Skeletal muscle tissue (tissue), 4 donors: ENCODE measurements around the gene RIPOR1. TPM values are rescaled to one million over a fixed set of nuclear protein-coding genes. Genes with fewer than 3 reads are reported as not detected.

Experiments used
- H3K27ac ChIP-seq: one replicate; pipeline ENCODE4 v1.7.0; 2013; ENCODE audit warnings: mild to moderate bottlenecking, low read depth, low read length, inconsistent platforms
- H3K27me3 ChIP-seq, 3 donors: one replicate each; pipeline ENCODE4 v1.7.0; 2013; ENCODE audit warnings: low read length in 3 of 3; ENCODE audit not compliant: control insufficient read depth in 3 of 3, insufficient read depth in 3 of 3
- H3K36me3 ChIP-seq, 3 donors: one replicate each; pipeline ENCODE4 v1.7.0; 2013; ENCODE audit warnings: low read length in 3 of 3; ENCODE audit not compliant: control insufficient read depth in 3 of 3, insufficient read depth in 3 of 3
- H3K4me1 ChIP-seq, 3 donors: one replicate each; pipeline ENCODE4 v1.7.0; 2013; ENCODE audit warnings: low read length in 3 of 3, mild to moderate bottlenecking in 3 of 3; ENCODE audit not compliant: control insufficient read depth in 3 of 3, insufficient read depth in 3 of 3
- H3K4me3 ChIP-seq, 3 donors: one replicate each; pipeline ENCODE4 v1.7.0; 2013; ENCODE audit warnings: low read length in 3 of 3
- H3K9ac ChIP-seq, 3 donors: one replicate each; pipeline ENCODE4 v1.7.0; 2013; ENCODE audit warnings: low read length in 3 of 3, mild to moderate bottlenecking in 3 of 3, moderate library complexity in 2 of 3, low read depth in 1 of 3
- H3K9me3 ChIP-seq, 3 donors: one replicate each; pipeline ENCODE4 v1.7.0; 2013; ENCODE audit warnings: low read length in 3 of 3; ENCODE audit not compliant: control insufficient read depth in 3 of 3
- total RNA-seq: library from RNA; depleted of rRNA; stranded (reverse); fragments of >200 nt; gene quantifications from one replicate; pipeline ENCODE4 v1.2.3, GENCODE V29; 2014
- donor health status: Osteomylitis.

The RIPOR1 gene
- total RNA-seq, 1 donor from 2014 or later = 30.8 TPM

- H3K9me3 ChIP-seq = no peaks in the 10 kb centered on the region
- H3K36me3 ChIP-seq = peaks cover 66 to 68% (median 67%) of the 10 kb centered on the region in 3 donors
- H3K4me1 ChIP-seq = peaks cover 52 to 83% (median 72%) of the 10 kb centered on the region in 3 donors
- H3K27ac ChIP-seq = no peak overlapping the region
- H3K9ac ChIP-seq = no peak overlapping the region
- H3K4me3 ChIP-seq = no peak overlapping the region
- H3K27me3 ChIP-seq = no peaks in the 10 kb centered on the region
These were observed 17.0 kb downstream of the RIPOR1 start for GRCh38 chr16:67545665-67546024.

- H3K9ac ChIP-seq = peak overlapping the region in 1 of 3 donors; percentile 75
- H3K36me3 ChIP-seq = peaks cover 62 to 65% (median 63%) of the 10 kb centered on the region in 3 donors
- H3K27me3 ChIP-seq = no peaks in the 10 kb centered on the region
- H3K4me3 ChIP-seq = no peak overlapping the region
- peak overlapping the region; percentile 17 for H3K27ac ChIP-seq
- peaks cover 52 to 82% (median 72%) of the 10 kb centered on the region in 3 donors for H3K4me1 ChIP-seq
- no peaks in the 10 kb centered on the region for H3K9me3 ChIP-seq
These were observed 17.5 kb downstream of the RIPOR1 start for GRCh38 chr16:67546091-67546501.

- Histone ChIP-seq H3K9me3 (no peaks in the 10 kb centered on the region), H3K36me3 (peaks cover 55 to 57% (median 56%) of the 10 kb centered on the region in 3 donors), H3K4me1 (peaks cover 53 to 80% (median 67%) of the 10 kb centered on the region in 3 donors), H3K27me3 (no peaks in the 10 kb centered on the region), H3K27ac (peak overlapping the region; percentile 17), H3K9ac (peak overlapping the region in 2 of 3 donors; percentile 59 to 75), H3K4me3 (peak overlapping the region in 1 of 3 donors; percentile 13)
These were observed 18.3 kb downstream of the RIPOR1 start for GRCh38 chr16:67546761-67547422.

- Histone ChIP-seq H3K27me3 (no peaks in the 10 kb centered on the region), H3K27ac (no peak overlapping the region), H3K4me3 (no peak overlapping the region), H3K9ac (peak overlapping the region in 1 of 3 donors; percentile 75), H3K9me3 (no peaks in the 10 kb centered on the region), H3K4me1 (peaks cover 61 to 83% (median 70%) of the 10 kb centered on the region in 3 donors), H3K36me3 (peaks cover 48 to 52% (median 51%) of the 10 kb centered on the region in 3 donors)
These were observed 19.0 kb downstream of the RIPOR1 start for GRCh38 chr16:67547423-67548264.

- peaks cover 68 to 87% (median 74%) of the 10 kb centered on the region in 3 donors for H3K4me1 ChIP-seq
- no peak overlapping the region for H3K4me3 ChIP-seq
- H3K9me3 ChIP-seq = no peaks in the 10 kb centered on the region
- H3K36me3 ChIP-seq = peaks cover 41 to 47% (median 43%) of the 10 kb centered on the region in 3 donors
- peak overlapping the region; percentile 22 for H3K27ac ChIP-seq
- H3K9ac ChIP-seq = peak overlapping the region in 1 of 3 donors; percentile 54
- H3K27me3 ChIP-seq = no peaks in the 10 kb centered on the region
These were observed 19.9 kb downstream of the RIPOR1 start for GRCh38 chr16:67548265-67549126.

- peaks cover 35 to 40% (median 35%) of the 10 kb centered on the region in 3 donors for H3K36me3 ChIP-seq
- peak overlapping the region; percentile 22 for H3K27ac ChIP-seq
- no peaks in the 10 kb centered on the region for H3K27me3 ChIP-seq
- no peaks in the 10 kb centered on the region for H3K9me3 ChIP-seq
- H3K4me1 ChIP-seq = peaks cover 70 to 83% (median 71%) of the 10 kb centered on the region in 3 donors
- H3K4me3 ChIP-seq = no peak overlapping the region
- H3K9ac ChIP-seq = peak overlapping the region in 1 of 3 donors; percentile 10
These were observed 20.6 kb downstream of the RIPOR1 start for GRCh38 chr16:67549240-67549639.

GRCh38 chr16:67549936-67550335, 21.3 kb downstream of the RIPOR1 start:
- Histone ChIP-seq H3K27ac (no peak overlapping the region), H3K9ac (no peak overlapping the region), H3K36me3 (peaks cover 28 to 33% (median 28%) of the 10 kb centered on the region in 3 donors), H3K27me3 (no peaks in the 10 kb centered on the region), H3K4me1 (peaks cover 65 to 81% (median 68%) of the 10 kb centered on the region in 3 donors), H3K9me3 (no peaks in the 10 kb centered on the region), H3K4me3 (peak overlapping the region in 1 of 3 donors; percentile 17)

- Histone ChIP-seq H3K9me3 (no peaks in the 10 kb centered on the region), H3K27me3 (no peaks in the 10 kb centered on the region), H3K27ac (no peak overlapping the region), H3K4me1 (peaks cover 63 to 80% (median 68%) of the 10 kb centered on the region in 3 donors), H3K36me3 (peaks cover 18 to 23% (median 18%) of the 10 kb centered on the region in 3 donors), H3K4me3 (no peak overlapping the region), H3K9ac (no peak overlapping the region)
These were observed 22.5 kb downstream of the RIPOR1 start for GRCh38 chr16:67551091-67551490.

GRCh38 chr16:67551972-67552371, 23.3 kb downstream of the RIPOR1 start:
- Histone ChIP-seq H3K9ac (peak overlapping the region in 1 of 3 donors; percentile 14), H3K36me3 (peaks cover 15 to 17% (median 15%) of the 10 kb centered on the region in 3 donors), H3K9me3 (no peaks in the 10 kb centered on the region), H3K4me3 (no peak overlapping the region), H3K27ac (peak overlapping the region; percentile 28), H3K27me3 (no peaks in the 10 kb centered on the region), H3K4me1 (peaks cover 56 to 77% (median 59%) of the 10 kb centered on the region in 3 donors)
